GM12865 (cell line): ENCODE measurements around the gene MERTK.

ENCODE experiments used
- DNase-seq: peaks from one replicate; pipeline ENCODE4 v3.0.0; 2010; ENCODE audit warnings: low read depth
- H3K4me3 ChIP-seq: 2 replicates; pipeline ENCODE4 v1.5.1; 2011; ENCODE audit warnings: mild to moderate bottlenecking, low read depth, low read length, control low read depth
- TF ChIP-seq, protein P1 (sequence below): IDR thresholded peaks from 2 replicates; pipeline ENCODE4 v1.5.1; 2011; ENCODE audit warnings: low read length, control low read depth, low read depth, inconsistent platforms; ENCODE audit not compliant: insufficient read depth; ENCODE audit errors: missing control alignments

MERTK gene

DNA sequence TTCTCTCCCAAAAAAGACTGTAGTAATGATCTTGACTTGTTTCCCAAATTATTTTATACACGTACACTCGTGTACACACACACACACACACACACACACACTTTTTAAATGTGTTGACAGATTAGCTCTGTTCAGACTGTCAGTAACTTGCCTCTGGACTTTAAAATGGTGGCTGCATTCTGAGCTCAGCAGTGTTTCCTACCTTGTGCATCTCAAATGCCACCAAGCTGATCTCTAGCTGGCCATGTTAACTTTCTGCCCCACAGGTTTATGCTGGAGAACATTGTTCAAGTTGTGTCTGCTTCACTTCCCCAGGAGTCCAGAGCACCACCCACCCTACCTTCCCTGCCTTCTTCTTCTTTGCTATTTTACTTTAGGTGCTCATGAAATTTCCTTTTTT is 83.3 kb downstream of the MERTK start:
- no peak for DNase-seq
- H3K4me3 ChIP-seq = no peak overlapping the region
- TF ChIP-seq, protein P1, sequence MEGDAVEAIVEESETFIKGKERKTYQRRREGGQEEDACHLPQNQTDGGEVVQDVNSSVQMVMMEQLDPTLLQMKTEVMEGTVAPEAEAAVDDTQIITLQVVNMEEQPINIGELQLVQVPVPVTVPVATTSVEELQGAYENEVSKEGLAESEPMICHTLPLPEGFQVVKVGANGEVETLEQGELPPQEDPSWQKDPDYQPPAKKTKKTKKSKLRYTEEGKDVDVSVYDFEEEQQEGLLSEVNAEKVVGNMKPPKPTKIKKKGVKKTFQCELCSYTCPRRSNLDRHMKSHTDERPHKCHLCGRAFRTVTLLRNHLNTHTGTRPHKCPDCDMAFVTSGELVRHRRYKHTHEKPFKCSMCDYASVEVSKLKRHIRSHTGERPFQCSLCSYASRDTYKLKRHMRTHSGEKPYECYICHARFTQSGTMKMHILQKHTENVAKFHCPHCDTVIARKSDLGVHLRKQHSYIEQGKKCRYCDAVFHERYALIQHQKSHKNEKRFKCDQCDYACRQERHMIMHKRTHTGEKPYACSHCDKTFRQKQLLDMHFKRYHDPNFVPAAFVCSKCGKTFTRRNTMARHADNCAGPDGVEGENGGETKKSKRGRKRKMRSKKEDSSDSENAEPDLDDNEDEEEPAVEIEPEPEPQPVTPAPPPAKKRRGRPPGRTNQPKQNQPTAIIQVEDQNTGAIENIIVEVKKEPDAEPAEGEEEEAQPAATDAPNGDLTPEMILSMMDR = no peak

GRCh38 chr2:111982822-111983221 is 84.4 kb downstream of the MERTK start:
- DNase-seq = peak; percentile 74
- TF ChIP-seq, protein P1 = no peak
- H3K4me3 ChIP-seq = no peak overlapping the region

DNA sequence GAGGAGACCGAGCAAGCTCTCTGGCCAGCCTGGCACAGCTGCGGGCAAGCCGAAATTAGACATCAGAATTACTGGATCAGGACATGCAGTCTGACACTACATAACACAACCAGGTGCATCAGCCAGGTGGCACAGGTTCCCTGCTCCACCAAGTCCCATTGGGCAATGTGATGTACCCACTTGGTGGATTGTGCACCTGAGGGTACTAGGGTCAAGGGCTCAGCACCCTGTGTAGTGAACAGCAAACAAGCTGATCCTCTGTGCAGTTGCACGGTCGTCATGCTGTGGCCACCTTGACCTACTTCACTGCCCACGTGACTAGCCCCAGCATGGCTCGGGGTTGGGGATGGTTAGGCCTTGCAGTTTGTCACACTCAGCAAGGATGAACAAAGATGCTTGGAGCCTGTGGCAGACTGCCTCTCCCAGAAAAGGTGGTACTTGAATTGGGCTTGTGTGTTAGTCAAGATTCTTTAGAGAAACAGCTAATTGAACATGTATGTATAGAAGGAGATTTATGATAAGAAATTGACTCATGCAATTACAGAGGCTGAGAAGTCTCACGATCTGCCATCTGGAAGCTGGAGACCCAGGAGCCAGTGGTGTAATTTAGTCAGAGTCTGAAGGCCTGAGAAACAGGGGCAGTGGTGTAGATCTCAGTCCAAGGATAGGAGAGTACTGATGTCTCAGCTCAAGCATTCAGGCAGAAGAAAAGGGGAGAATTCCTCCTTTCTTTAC is 85.2 kb downstream of the MERTK start:
- H3K4me3 ChIP-seq = no peak overlapping the region
- TF ChIP-seq, protein P1 = no peak
- no peak for DNase-seq

DNA sequence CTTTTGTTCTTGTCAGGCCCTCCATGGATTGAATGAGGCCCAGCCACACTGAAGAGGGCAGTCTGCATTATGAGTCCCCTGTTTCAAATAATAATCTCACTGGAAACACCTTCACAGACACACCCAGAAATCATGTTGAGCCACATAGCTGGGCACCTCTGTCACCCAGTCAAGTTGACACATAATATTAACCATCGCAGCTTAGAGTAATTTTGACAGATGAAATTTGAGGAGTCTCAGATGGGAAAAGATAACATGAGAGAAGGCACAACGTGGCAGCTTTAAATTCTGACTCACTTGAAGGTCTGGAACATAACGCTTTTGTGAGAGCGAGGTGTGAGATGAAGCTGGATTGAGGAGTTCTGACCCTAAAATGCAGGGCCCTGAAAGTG is 85.8 kb downstream of the MERTK start:
- H3K4me3 ChIP-seq = no peak overlapping the region
- no peak for DNase-seq
- TF ChIP-seq, protein P1 = no peak

- TF ChIP-seq, protein P1 = no peak
- no peak for DNase-seq
- no peak overlapping the region for H3K4me3 ChIP-seq
Observed at GRCh38 chr2:111985514-111985913, 87.1 kb downstream of the MERTK start.

DNA sequence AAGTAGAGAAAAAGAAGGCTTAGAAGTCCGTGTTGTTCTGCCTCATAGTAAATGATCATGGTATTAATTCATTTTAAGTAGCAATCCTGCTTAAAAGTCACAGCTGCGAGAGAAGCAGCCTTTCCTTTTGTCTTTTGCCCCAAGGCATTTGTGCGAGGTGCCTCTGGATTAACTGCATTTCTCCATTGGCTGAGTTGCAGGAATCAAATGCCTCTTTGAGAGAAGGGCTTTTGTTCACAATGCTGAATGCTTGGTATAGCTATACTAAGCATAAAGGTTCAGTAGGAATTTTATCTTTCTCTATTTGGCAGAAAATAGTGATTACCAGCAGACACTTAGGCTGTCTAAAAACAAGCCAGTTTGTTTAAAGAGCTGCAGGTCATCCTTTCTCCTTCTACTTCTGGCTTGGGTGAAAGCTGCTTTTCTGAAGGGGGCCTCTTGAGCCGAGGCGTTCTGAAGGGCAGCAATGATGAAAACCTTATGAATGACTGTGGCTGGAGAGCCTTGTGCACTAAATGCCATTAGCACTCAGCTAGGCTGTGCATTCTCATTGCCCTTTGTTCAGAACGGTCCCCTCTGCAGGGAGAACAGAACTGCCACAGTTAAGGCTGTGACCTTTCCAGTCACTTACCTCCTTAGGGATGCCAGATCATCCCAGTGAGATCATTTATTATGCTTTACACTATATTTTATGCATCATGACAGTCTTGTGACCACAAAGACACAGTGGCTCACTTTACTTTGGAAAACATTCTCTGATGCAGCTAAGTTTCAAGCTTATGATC is 87.9 kb downstream of the MERTK start:
- H3K4me3 ChIP-seq = no peak overlapping the region
- no peak for DNase-seq
- TF ChIP-seq, protein P1 = no peak
